ENCODE results near the gene NPFF. TPM values are rescaled to one million over a fixed set of nuclear protein-coding genes. Genes with fewer than 3 reads are reported as not detected.
A peak's percentile ranks its signal among the peaks of the same experiment; 100 is the strongest.

The NPFF gene
- total RNA-seq, 1 experiment from 2014 or later = 0.59 TPM

- Mint-ChIP-seq H3K36me3 (peaks cover 21% of the 10 kb centered on the region), H3K27ac (no peak overlapping the region), H3K9me3 (no peaks in the 10 kb centered on the region), H3K4me3 (no peak overlapping the region), H3K4me1 (peaks cover 4% of the 10 kb centered on the region; the same call in 1 of the 2 replicates), H3K27me3 (ENCODE audit: low read depth) (no peaks in the 10 kb centered on the region)
- ChIA-PET POLR2A (interaction anchor here (1.0 to 1.8 kb wide), 4 partner anchors 8 to 33 kb away, joined by 3 to 4 read pairs (median 4); partner anchors contain the start of gene TARBP2), CTCF (interaction anchor here (0.6 to 6.8 kb wide), 35 partner anchors 9 to 443 kb away, joined by 3 to 99 read pairs (median 5); partner anchors contain the start of genes AAAS, ATP5MC2, MAP3K12 and PFDN5)
- ATAC-seq = peak; percentile 93
- peak; percentile 94 for DNase-seq (ENCODE audit: low spot score)
- TF ChIP-seq, protein P1, sequence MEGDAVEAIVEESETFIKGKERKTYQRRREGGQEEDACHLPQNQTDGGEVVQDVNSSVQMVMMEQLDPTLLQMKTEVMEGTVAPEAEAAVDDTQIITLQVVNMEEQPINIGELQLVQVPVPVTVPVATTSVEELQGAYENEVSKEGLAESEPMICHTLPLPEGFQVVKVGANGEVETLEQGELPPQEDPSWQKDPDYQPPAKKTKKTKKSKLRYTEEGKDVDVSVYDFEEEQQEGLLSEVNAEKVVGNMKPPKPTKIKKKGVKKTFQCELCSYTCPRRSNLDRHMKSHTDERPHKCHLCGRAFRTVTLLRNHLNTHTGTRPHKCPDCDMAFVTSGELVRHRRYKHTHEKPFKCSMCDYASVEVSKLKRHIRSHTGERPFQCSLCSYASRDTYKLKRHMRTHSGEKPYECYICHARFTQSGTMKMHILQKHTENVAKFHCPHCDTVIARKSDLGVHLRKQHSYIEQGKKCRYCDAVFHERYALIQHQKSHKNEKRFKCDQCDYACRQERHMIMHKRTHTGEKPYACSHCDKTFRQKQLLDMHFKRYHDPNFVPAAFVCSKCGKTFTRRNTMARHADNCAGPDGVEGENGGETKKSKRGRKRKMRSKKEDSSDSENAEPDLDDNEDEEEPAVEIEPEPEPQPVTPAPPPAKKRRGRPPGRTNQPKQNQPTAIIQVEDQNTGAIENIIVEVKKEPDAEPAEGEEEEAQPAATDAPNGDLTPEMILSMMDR (IDR thresholded peaks at IDR 0.05) = peak; percentile 83
- TF ChIP-seq E2F5 (CRISPR knock-in tag; IDR thresholded peaks at IDR 0.05) = no peak
Observed at GRCh38 chr12:53508534-53509170, 1.4 kb upstream of the NPFF start.

DNA sequence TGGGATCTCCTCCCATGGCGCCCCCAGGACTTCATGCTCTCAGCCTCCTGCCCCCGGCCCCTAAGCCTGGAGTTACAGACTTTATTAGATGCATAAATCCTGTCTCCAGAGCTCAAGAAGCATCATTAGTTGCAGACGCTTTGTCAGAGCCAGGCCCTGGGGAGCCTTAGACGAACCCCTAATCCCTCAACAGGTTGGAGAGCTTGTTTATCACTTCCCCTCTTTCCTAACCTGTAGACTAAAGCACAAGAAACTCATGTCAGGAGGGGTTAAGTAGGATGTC, 260 bp upstream of the NPFF start:
- ChIA-PET POLR2A (no interaction called here), CTCF (interaction anchor here (0.7 to 6.8 kb wide), 8 partner anchors 9 to 236 kb away, joined by 3 to 99 read pairs (median 8); no protein-coding TSS in a partner anchor)
- DNase-seq (ENCODE audit: low spot score) = no peak
- Mint-ChIP-seq H3K4me3 (no peak overlapping the region), H3K27me3 (ENCODE audit: low read depth) (no peaks in the 10 kb centered on the region), H3K9me3 (no peaks in the 10 kb centered on the region), H3K27ac (0 out of 2 replicates have a peak overlapping the region, but pooled peaks have one; percentile 49), H3K36me3 (peaks cover 21% of the 10 kb centered on the region), H3K4me1 (peaks cover 4% of the 10 kb centered on the region; the same call in 1 of the 2 replicates)
- no peak for ATAC-seq
- TF ChIP-seq NFYB (CRISPR knock-in tag; conservative IDR thresholded peaks at IDR 0.05; ENCODE audit: low read depth) (no peak), FOXJ3 (CRISPR knock-in tag; IDR thresholded peaks at IDR 0.05; ENCODE audit: borderline replicate concordance) (no peak), ZNF416 (CRISPR knock-in tag; IDR thresholded peaks at IDR 0.05) (no peak), CBFB (CRISPR knock-in tag; IDR thresholded peaks at IDR 0.05; ENCODE audit: low read depth) (no peak), HMGXB4 (CRISPR knock-in tag; IDR thresholded peaks at IDR 0.05) (no peak), HMGA2 (CRISPR knock-in tag; IDR thresholded peaks at IDR 0.05) (no peak), NR2C2 (CRISPR knock-in tag; IDR thresholded peaks at IDR 0.05) (no peak), NFE2L1 (CRISPR knock-in tag; IDR thresholded peaks at IDR 0.05) (no peak)
- TF ChIP-seq, protein P2, sequence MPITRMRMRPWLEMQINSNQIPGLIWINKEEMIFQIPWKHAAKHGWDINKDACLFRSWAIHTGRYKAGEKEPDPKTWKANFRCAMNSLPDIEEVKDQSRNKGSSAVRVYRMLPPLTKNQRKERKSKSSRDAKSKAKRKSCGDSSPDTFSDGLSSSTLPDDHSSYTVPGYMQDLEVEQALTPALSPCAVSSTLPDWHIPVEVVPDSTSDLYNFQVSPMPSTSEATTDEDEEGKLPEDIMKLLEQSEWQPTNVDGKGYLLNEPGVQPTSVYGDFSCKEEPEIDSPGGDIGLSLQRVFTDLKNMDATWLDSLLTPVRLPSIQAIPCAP (CRISPR knock-in tag; IDR thresholded peaks at IDR 0.05) = no peak

- TF ChIP-seq, protein P3, sequence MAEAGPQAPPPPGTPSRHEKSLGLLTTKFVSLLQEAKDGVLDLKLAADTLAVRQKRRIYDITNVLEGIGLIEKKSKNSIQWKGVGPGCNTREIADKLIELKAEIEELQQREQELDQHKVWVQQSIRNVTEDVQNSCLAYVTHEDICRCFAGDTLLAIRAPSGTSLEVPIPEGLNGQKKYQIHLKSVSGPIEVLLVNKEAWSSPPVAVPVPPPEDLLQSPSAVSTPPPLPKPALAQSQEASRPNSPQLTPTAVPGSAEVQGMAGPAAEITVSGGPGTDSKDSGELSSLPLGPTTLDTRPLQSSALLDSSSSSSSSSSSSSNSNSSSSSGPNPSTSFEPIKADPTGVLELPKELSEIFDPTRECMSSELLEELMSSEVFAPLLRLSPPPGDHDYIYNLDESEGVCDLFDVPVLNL (CRISPR knock-in tag; IDR thresholded peaks at IDR 0.05; ENCODE audit: borderline replicate concordance, low read depth) = no peak
- TF ChIP-seq, protein P4, sequence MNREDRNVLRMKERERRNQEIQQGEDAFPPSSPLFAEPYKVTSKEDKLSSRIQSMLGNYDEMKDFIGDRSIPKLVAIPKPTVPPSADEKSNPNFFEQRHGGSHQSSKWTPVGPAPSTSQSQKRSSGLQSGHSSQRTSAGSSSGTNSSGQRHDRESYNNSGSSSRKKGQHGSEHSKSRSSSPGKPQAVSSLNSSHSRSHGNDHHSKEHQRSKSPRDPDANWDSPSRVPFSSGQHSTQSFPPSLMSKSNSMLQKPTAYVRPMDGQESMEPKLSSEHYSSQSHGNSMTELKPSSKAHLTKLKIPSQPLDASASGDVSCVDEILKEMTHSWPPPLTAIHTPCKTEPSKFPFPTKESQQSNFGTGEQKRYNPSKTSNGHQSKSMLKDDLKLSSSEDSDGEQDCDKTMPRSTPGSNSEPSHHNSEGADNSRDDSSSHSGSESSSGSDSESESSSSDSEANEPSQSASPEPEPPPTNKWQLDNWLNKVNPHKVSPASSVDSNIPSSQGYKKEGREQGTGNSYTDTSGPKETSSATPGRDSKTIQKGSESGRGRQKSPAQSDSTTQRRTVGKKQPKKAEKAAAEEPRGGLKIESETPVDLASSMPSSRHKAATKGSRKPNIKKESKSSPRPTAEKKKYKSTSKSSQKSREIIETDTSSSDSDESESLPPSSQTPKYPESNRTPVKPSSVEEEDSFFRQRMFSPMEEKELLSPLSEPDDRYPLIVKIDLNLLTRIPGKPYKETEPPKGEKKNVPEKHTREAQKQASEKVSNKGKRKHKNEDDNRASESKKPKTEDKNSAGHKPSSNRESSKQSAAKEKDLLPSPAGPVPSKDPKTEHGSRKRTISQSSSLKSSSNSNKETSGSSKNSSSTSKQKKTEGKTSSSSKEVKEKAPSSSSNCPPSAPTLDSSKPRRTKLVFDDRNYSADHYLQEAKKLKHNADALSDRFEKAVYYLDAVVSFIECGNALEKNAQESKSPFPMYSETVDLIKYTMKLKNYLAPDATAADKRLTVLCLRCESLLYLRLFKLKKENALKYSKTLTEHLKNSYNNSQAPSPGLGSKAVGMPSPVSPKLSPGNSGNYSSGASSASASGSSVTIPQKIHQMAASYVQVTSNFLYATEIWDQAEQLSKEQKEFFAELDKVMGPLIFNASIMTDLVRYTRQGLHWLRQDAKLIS (CRISPR knock-in tag; IDR thresholded peaks at IDR 0.05; ENCODE audit: borderline replicate concordance) = no peak
- TF ChIP-seq ZNF263 (CRISPR knock-in tag; IDR thresholded peaks at IDR 0.05; ENCODE audit: low read depth) = no peak
- no peak for TF ChIP-seq ZNF232 (CRISPR knock-in tag; IDR thresholded peaks at IDR 0.05)
- no peak for TF ChIP-seq E2F1 (CRISPR knock-in tag; IDR thresholded peaks at IDR 0.05)
- TF ChIP-seq ZNF281 (CRISPR knock-in tag; IDR thresholded peaks at IDR 0.05) = no peak
- ChIA-PET CTCF (interaction anchor here (0.9 to 6.8 kb wide), 2 partner anchors 26 to 154 kb away, joined by 4 to 99 read pairs; no protein-coding TSS in a partner anchor), POLR2A (no interaction called here)
- no peaks in the 10 kb centered on the region for H3K27me3 Mint-ChIP-seq (ENCODE audit: low read depth)
- no peak overlapping the region for H3K4me3 Mint-ChIP-seq
- DNase-seq (ENCODE audit: low spot score) (no peak), ATAC-seq (no peak)
- H3K27ac Mint-ChIP-seq = no peak overlapping the region
- peaks cover 21% of the 10 kb centered on the region for H3K36me3 Mint-ChIP-seq
- H3K4me1 Mint-ChIP-seq = peaks cover 12% of the 10 kb centered on the region
- H3K9me3 Mint-ChIP-seq = no peaks in the 10 kb centered on the region
Observed at GRCh38 chr12:53506450-53506785, 866 bp downstream of the NPFF start.
